ENCODE data around the gene ZNF552.
"Not testable (repeated sequence)": the region's sequence is repeated elsewhere in the genome, so short reads cannot be mapped to it uniquely, and the experiment has no call there.

ZNF552 gene

DNA sequence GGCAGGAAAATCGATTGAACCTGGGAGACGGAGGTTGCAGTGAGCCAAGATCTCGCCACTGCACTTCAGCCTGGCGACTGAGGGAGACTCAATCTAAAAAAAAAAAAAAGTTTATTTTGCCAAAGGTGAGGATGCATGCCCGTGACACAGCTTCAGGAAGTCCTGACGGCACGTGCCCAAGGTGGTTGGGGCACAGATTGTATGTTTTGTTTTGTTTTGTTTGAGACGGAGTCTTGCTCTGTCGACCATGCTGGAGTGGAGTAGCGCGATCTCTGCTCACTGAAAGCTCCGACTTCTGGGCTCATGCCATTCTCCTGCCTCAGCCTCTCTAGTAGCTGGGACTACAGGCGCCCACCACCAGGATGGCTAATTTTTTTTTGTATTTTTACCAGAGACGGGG lies 3.3 kb upstream of the ZNF552 start:
- no peak for FAIRE-seq

GRCh38 chr19:57816652-57817051 lies 1.9 kb upstream of the ZNF552 start:
- no peak for FAIRE-seq

DNA sequence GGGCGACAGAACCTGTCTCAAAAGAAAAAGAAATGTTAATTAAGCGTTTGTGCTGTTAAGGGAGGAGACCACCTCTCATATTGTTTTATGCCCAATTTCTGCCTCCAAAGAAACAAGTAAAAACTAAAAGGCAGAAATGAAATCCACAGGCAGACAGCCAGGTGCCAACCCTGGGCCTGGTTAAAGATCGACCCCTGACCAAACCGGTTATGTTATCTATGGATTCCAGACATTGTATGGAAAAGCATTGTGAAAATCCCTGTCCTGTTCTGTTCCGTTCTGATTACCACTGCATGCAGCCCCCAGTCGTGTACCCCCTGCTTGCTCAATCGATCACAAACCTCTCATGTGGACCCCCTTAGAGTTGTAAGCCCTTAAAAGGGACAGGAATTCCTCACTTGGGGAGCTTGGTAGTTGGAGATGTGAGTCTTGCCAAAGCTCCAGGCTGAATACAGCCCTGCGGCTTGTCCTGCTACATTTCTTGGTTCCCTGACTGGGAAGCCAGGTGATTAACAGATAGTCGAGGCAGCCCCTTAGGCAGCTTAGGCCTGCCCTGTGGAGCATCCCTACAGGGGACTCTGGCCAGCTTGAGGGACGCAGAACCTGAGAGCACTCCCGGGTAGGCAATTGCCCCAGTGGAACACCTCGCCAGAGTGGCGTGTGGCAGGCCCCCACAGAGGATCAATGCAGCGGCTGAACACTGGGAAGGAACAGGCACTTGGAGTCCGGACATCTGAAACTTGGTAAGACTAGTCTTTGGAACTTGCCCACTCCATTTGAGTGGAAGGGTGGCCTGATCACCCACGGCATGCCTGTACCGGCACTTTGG lies 748 bp upstream of the ZNF552 start:
- FAIRE-seq = no peak

GRCh38 chr19:57813919-57814504 lies 701 bp downstream of the ZNF552 start:
- no peak for FAIRE-seq

DNA sequence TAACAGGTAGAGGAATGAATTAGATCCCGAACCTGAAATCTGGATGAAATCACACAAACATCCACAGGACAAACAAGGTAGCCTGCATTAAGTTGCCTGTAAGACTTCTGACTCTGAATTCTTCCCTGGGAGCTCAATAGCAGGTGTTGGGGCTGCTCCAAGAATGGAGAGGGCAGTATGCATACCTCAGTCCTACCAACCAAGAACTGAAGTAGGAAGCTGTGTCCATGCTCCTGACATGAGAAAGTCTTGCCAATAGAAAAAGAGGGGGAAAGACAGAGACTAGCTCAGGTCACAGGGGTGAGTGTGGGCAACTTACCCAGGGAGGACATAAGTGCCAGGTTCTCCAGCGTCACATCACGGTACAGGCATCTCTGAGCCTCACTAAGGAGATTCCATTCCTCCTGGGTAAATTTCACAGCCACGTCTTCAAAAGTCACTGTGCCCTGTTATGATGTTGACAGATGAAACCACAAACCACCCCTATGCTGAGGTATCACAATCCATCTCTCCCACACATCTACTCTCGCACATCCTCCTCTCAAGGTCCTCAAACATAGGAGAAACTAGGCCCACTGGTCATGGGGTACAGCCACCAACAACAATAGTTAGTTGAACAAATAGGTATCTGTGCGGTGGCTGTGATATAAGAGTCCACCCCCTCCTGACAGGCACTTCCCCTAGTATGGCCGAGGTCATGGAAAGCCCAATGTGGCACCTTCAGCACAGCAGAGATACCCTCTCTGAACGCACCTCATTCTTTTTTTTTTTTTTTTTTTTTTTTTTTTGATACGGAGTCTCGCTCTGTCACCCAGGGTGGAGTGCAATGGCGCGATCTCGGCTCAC lies 1.5 kb downstream of the ZNF552 start:
- not testable (repeated sequence) for FAIRE-seq

DNA sequence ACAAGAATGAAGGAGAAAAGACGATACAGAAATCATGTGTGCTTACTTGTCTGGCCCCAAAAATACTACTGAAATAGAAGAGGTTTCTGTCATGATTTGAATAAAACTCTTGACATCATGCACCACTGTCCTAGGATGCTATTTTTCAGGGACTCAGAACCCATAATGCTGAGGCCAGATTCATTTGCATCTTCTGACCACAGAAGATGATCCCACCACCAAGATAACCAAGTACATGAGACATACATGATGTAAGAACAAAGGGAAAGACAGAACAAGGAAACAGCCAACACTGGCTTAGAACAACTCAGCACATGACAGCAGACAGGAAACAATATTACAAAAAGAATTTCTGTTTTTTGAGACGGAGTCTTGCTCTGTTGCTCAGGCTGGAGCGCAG lies 2.5 kb downstream of the ZNF552 start:
- FAIRE-seq = no peak

- not testable (repeated sequence) for FAIRE-seq
Observed at GRCh38 chr19:57810410-57811295, 4.1 kb downstream of the ZNF552 start.

DNA sequence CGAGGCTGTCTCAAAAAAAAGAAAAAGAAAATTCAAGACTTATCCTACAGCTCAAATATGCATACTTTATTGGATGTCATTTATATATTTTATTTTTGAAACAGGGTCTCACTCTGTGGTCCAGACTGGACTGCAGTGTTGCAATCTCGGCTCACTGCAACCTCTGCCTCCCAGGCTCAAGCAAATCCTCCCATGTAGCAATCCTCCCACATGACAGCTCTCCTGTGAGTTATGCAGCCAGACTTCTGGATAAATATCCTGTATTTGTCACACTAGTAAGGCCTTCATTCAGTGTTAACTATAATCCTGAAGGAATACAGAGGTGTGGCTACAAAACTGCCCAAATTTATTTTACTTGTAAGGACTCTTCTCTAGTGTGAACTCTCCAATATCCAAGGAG lies 7.2 kb downstream of the ZNF552 start:
- no peak for FAIRE-seq

- no peak for FAIRE-seq
Observed at GRCh38 chr19:57803594-57804325, 11.0 kb downstream of the ZNF552 start.

DNA sequence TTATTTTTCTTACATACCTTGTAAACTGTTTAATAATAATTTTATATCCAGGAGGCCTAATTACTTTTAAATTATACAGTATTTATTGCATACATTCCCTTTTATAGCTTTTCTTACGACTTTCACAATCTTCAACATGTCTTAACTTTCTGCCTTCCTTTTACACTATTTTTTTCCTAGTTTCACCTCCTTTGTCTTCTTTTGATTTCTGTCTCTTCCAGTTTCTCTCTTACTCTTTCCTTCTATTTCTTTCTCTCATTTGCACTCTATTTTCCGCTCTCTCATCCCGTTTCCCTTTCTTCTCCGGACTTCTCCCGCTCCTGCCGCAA lies 11.5 kb downstream of the ZNF552 start:
- FAIRE-seq = no peak

GRCh38 chr19:57802269-57802668 lies 12.4 kb downstream of the ZNF552 start:
- no peak for FAIRE-seq

GRCh38 chr19:57800696-57801095 lies 14.0 kb downstream of the ZNF552 start:
- no peak for FAIRE-seq

- FAIRE-seq = not testable (repeated sequence)
Observed at GRCh38 chr19:57796580-57796979, 18.1 kb downstream of the ZNF552 start.

- no peak for FAIRE-seq
Observed at GRCh38 chr19:57789288-57789687, 25.4 kb downstream of the ZNF552 start.

DNA sequence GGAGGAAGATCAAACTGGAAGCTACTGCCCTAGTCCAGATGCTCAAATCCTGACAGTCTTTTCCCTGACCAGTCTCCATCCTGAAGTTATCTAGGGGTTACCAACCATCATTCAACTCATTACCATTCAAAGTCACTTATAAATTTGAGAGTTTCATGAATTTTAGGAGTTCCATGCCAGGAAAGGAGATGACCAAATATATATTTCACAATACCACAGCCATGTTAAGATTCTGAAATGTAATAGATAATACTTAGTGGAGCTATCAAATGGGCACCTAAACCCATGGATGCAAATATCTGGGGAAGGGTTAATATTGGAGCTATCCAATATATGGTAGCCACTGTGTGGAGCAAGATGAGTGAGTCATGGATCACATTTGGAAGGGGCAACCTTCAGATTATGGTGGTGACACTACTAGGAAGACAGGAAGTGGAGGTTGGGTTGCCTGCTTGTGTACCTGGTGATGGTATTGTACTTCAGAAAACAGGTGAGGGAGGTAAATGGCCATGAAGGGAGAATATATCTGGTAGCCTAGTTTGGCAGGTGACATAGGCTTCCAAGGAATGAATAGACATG lies 26.5 kb downstream of the ZNF552 start:
- no peak for FAIRE-seq

DNA sequence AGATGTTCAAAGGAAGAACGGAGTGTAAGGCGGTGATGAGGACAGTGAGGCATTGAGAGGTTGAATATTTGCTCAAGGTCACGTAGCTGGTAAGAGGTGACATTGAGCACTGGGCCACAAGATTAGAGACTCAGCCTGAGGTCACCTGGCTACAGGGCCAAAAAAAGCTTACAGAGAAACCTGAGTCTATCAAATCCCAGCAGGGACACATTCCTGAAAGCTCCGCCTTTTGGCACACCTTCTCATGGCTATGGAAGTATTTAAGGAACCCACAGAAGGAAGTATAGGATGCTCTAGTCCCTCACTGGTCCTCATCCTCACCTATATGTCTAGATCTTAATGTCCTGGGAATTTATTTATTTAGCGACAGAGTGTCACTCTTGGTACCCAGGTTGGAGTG lies 27.8 kb downstream of the ZNF552 start:
- no peak for FAIRE-seq

DNA sequence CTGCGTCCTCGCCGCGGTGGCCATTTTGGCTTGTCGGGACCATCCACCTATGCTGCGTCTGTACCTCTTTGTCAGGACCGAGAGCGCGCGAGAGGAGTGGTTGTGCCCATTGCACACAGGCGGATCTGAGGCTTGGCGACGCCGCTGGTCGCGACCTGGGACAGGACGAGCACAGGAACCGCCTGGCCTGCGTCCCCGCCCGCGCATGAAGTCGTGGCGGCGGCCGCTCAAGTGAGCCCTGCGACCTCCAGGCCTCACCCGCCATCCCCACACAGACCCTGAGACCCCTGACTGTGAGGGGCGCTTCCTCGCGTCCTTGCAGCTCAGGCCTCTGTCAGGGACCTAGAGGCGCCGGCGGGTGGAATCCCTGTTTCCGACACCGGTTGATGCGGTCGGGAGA lies 28.4 kb downstream of the ZNF552 start:
- no peak for FAIRE-seq

GRCh38 chr19:57779220-57779845 lies 35.4 kb downstream of the ZNF552 start:
- no peak for FAIRE-seq

DNA sequence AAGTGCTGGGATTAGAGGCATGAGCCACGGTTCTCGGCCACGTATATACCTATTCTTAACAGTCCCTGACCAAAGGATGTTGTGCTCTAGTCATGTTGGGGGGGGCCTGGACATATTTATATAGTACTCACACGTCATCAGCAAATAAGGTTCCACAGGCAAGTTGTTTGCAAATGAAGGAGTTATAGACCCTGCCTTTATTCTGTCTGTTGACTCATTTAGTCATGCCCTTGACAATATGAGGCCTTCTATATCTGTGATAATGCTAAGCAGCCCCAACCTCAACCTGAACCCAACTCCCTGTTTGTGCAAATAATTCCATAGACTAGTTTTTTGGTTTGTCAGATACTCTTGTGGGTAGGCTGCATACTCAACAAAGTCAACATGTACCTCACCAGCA lies 36.4 kb downstream of the ZNF552 start:
- FAIRE-seq = no peak

GRCh38 chr19:57776764-57777296 lies 37.9 kb downstream of the ZNF552 start:
- FAIRE-seq = no peak

GRCh38 chr19:57773488-57773887 lies 41.2 kb downstream of the ZNF552 start:
- no peak for FAIRE-seq
